B cell (primary cell): ENCODE measurements around the gene KARS1. TPM values are rescaled to one million over a fixed set of nuclear protein-coding genes. Genes with fewer than 3 reads are reported as not detected.
A peak's percentile ranks its signal among the peaks of the same experiment; 100 is the strongest.

Source experiments
- ATAC-seq: fragments of 200-7000 bp; cut with Tn5 transposase; one replicate; pipeline ENCODE4 v1.10.0; 2021; ENCODE audit warnings: low read depth, mild to moderate bottlenecking, moderate number of reproducible peaks, moderate library complexity
- CTCF ChIA-PET: fragments of 350-600 bp; sonication (Branson Sonifier 250); formaldehyde crosslinking; loops from one replicate; lab custom pipeline; 2021; ENCODE audit warnings: antibody characterized with exemption, inconsistent platforms; lab: Charles Lee
- POLR2A ChIA-PET: fragments of 350-600 bp; sonication (Branson Sonifier 250); formaldehyde crosslinking; loops from one replicate; lab custom pipeline; 2021; ENCODE audit warnings: antibody characterized with exemption; lab: Charles Lee
- DNase-seq: peaks from one replicate; pipeline ENCODE4 v3.0.0; 2013
- H2AFZ ChIP-seq: 2 replicates; pipeline ENCODE4 v1.6.1; 2012; ENCODE audit warnings: mild to moderate bottlenecking, low read depth, low read length; ENCODE audit not compliant: insufficient read depth, poor library complexity, severe bottlenecking
- H3K27ac ChIP-seq, 2 donors: 1 replicate in 1 of 2; 2 replicates in 1 of 2; pipeline ENCODE4 v1.5.1; 2012 to 2013; ENCODE audit warnings: low read length in 2 of 2, mild to moderate bottlenecking in 2 of 2, moderate library complexity in 1 of 2
- H3K27me3 ChIP-seq, 4 experiments: fragments of 200-600 bp in 1 of 4; sonication (generic) in 1 of 4; replicated peaks in 1 of 4; 1 replicate in 2 of 4; 2 replicates in 2 of 4; pipeline versions ENCODE4 v1.6.1 to v1.7.0; 2013 to 2016; ENCODE audit warnings: low read length in 3 of 4, mild to moderate bottlenecking in 2 of 4, mixed read lengths in 1 of 4, moderate library complexity in 1 of 4; ENCODE audit not compliant: insufficient read depth in 4 of 4, control insufficient read depth in 3 of 4; ENCODE audit errors: control extremely low read depth in 1 of 4
- H3K36me3 ChIP-seq, 2 experiments: replicated peaks in 1 of 2; 1 replicate in 1 of 2; 2 replicates in 1 of 2; pipeline versions ENCODE4 v1.6.1 to v1.7.1; 2013; ENCODE audit warnings: low read length in 1 of 2; ENCODE audit not compliant: insufficient read depth in 2 of 2, control insufficient read depth in 1 of 2; ENCODE audit errors: control extremely low read depth in 1 of 2, extremely low read depth in 1 of 2
- H3K4me1 ChIP-seq, 2 donors: fragments of 200-600 bp in 1 of 2; sonication (generic) in 1 of 2; 1 replicate in 1 of 2; 2 replicates in 1 of 2; pipeline versions ENCODE4 v1.5.1 to v1.6.1; 2013 to 2017; ENCODE audit warnings: low read length in 2 of 2; ENCODE audit not compliant: control insufficient read depth in 2 of 2, insufficient read depth in 2 of 2
- H3K4me2 ChIP-seq: replicated peaks from 2 replicates; pipeline ENCODE3; 2012; ENCODE audit warnings: mild to moderate bottlenecking, low read depth, low read length; ENCODE audit not compliant: poor library complexity, severe bottlenecking
- H3K4me3 ChIP-seq, 5 experiments: fragments of 200-600 bp in 1 of 5; sonication (generic) in 1 of 5; 1 replicate in 3 of 5; 2 replicates in 2 of 5; pipeline versions ENCODE4 v1.5.1 to v1.7.0; 2011 to 2016; ENCODE audit warnings: low read length in 4 of 5, mild to moderate bottlenecking in 4 of 5, low read depth in 2 of 5, control low read depth in 1 of 5, moderate library complexity in 1 of 5; ENCODE audit not compliant: insufficient read depth in 1 of 5; ENCODE audit errors: control extremely low read depth in 1 of 5, extremely low read depth in 1 of 5
- H3K79me2 ChIP-seq: fragments of 200-600 bp; sonication (generic); one replicate; pipeline ENCODE4 v1.6.0; 2016; ENCODE audit warnings: low read length; ENCODE audit not compliant: control insufficient read depth, insufficient read depth
- H3K9ac ChIP-seq: fragments of 200-600 bp; sonication (generic); 2 replicates; pipeline ENCODE4 v1.6.1; 2017; ENCODE audit warnings: mild to moderate bottlenecking, low read length, moderate library complexity
- H3K9me3 ChIP-seq, 3 donors: one replicate each; pipeline versions ENCODE4 v1.6.1 to v1.7.1; 2013; ENCODE audit warnings: low read length in 2 of 3; ENCODE audit not compliant: control insufficient read depth in 2 of 3, insufficient read depth in 1 of 3; ENCODE audit errors: control extremely low read depth in 1 of 3
- H4K20me1 ChIP-seq: 2 replicates; pipeline ENCODE4 v1.6.0; 2012; ENCODE audit warnings: mild to moderate bottlenecking, low read length; ENCODE audit not compliant: insufficient read depth, control insufficient read depth, poor library complexity, severe bottlenecking
- H3K27ac Mint-ChIP-seq: one replicate; pipeline ENCODE4 v1.8.0; 2021; ENCODE audit warnings: mixed read lengths
- H3K27me3 Mint-ChIP-seq: one replicate; pipeline ENCODE4 v1.8.0; 2021; ENCODE audit warnings: mixed read lengths
- H3K4me1 Mint-ChIP-seq: one replicate; pipeline ENCODE4 v1.8.0; 2021; ENCODE audit warnings: mixed read lengths
- H3K4me3 Mint-ChIP-seq: one replicate; pipeline ENCODE4 v1.8.0; 2021; ENCODE audit warnings: mixed read lengths
- H3K9me3 Mint-ChIP-seq: one replicate; pipeline ENCODE4 v1.8.0; 2022; ENCODE audit warnings: mixed read lengths; ENCODE audit not compliant: insufficient read depth
- EZH2 ChIP-seq: IDR thresholded peaks from 2 replicates; pipeline ENCODE4 v1.6.1; 2012; ENCODE audit warnings: borderline replicate concordance, low read depth, mild to moderate bottlenecking, moderate library complexity, low read length; ENCODE audit not compliant: insufficient read depth, poor library complexity, severe bottlenecking
- WGBS: methylation state at CpG from one replicate; pipeline ENCODE4 v1.1.5; 2013; ENCODE audit warnings: missing lambda C conversion rate; ENCODE audit not compliant: insufficient coverage; 5-methylcytosine and 5-hydroxymethylcytosine counted together
- intact Hi-C: fragments of 100-400 bp; cut with micrococcal nuclease; formaldehyde crosslinking; loops from one replicate; pipeline ENCODE4 v1.10.0; 2022
- polyA plus RNA-seq: library from polyadenylated mRNA; depleted of rRNA; stranded (reverse); fragments of >200 nt; gene quantifications from 2 replicates; pipeline ENCODE4 v1.2.3, GENCODE V29; 2012
- total RNA-seq, 2 donors: library from RNA; stranded (reverse); fragments of 120-200 nt in 1 of 2; gene quantifications; 1 replicate in 1 of 2; 2 replicates in 1 of 2; pipeline versions ENCODE4 v1.2.3 to v1.2.4, GENCODE V29; 2013 to 2022
- TF ChIP-seq, protein P1 (sequence below): fragments of 200-600 bp; IDR thresholded peaks from one replicate; pipeline ENCODE4 v1.8.0; 2022; ENCODE audit warnings: antibody characterized with exemption, mild to moderate bottlenecking

KARS1 gene
- total and polyA plus RNA-seq, 2 donors (not counting 1 experiment from before 2014, with no cell fraction given): 70.7 to 114 TPM

DNA sequence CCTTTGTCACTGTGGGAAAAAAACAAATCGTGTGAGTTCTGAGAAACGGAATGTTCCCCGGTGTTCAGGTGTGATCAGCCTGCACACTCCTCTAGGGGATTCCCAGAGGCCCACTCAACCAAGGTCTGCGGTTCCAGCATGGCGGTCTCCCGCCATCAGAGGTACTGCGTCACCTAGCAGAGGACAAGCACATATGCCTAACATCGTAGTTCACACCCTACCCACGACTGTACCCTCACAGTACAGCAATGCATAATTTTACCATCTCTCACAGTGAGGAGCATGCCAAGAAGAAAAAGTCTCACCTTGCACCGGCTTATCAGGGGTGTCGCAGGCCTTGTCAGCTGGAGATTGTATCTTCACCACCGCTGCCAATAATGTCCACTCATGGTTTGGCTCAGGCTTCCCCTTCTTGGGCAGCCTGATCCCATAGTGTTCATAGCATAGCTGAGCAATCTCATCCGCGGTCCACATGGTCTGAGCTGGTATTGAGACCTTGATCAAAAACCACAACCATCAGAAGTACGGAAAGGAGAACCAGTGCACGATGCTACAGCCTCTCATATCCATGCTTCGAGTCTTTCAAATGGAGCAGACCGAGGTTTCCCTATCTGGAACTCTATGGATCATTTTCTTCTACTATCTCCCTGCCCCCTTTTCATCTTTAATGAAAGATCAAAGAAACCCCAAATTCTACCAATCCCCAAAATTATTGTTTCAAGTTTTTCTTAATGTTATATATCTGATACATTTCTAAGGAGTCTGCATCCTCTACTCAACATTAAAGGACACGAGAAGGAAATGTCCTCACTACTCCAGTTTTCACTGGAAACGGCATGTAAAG, 26.9 kb downstream of the KARS1 start:
- no peak for ATAC-seq
- no peak overlapping the region for H3K4me3 ChIP-seq

More for the DNA sequence above, 26.9 kb downstream of the KARS1 start:
- Histone ChIP-seq H3K4me2 (no peak overlapping the region), H2AFZ (no peak overlapping the region), H3K9me3 (no peaks in the 10 kb centered on the region), H3K27ac (no peak overlapping the region), H3K79me2 (peaks cover 35% of the 10 kb centered on the region), H4K20me1 (no peaks in the 10 kb centered on the region), H3K36me3 (peaks cover 3 to 32% of the 10 kb centered on the region in 2 experiments), H3K4me1 (peaks cover 12 to 27% of the 10 kb centered on the region in 2 donors), H3K27me3 (no peaks in the 10 kb centered on the region), H3K9ac (no peak overlapping the region)
- intact Hi-C loops: no loop called here
- Mint-ChIP-seq H3K4me1 (peaks cover 27% of the 10 kb centered on the region), H3K4me3 (peak overlapping the region; percentile 16), H3K9me3 (no peaks in the 10 kb centered on the region), H3K27ac (no peak overlapping the region), H3K27me3 (no peaks in the 10 kb centered on the region)
- TF ChIP-seq EZH2: no peak
- TF ChIP-seq, protein P1, sequence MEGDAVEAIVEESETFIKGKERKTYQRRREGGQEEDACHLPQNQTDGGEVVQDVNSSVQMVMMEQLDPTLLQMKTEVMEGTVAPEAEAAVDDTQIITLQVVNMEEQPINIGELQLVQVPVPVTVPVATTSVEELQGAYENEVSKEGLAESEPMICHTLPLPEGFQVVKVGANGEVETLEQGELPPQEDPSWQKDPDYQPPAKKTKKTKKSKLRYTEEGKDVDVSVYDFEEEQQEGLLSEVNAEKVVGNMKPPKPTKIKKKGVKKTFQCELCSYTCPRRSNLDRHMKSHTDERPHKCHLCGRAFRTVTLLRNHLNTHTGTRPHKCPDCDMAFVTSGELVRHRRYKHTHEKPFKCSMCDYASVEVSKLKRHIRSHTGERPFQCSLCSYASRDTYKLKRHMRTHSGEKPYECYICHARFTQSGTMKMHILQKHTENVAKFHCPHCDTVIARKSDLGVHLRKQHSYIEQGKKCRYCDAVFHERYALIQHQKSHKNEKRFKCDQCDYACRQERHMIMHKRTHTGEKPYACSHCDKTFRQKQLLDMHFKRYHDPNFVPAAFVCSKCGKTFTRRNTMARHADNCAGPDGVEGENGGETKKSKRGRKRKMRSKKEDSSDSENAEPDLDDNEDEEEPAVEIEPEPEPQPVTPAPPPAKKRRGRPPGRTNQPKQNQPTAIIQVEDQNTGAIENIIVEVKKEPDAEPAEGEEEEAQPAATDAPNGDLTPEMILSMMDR: no peak
- CTCF ChIA-PET: interaction anchor here (0.6 kb wide), 1 partner anchor 71 kb away, joined by 3 read pairs; no protein-coding TSS in a partner anchor
- POLR2A ChIA-PET: interaction anchor here (0.7 kb wide), 1 partner anchor 8 kb away, joined by 3 read pairs; no protein-coding TSS in a partner anchor
- 88% methylated on average over 15 of the region's 20 CpGs for WGBS
- no peak for DNase-seq
